H9 (cell line): ENCODE results near the gene SEMA5A. TPM values are rescaled to one million over a fixed set of nuclear protein-coding genes. Genes with fewer than 3 reads are reported as not detected.

Experiments
- DNase-seq: peaks from one replicate; pipeline ENCODE4 v3.0.0-alpha.2; 2017
- H2AFZ ChIP-seq: one replicate; pipeline ENCODE4 v1.6.1; 2013; ENCODE audit warnings: mild to moderate bottlenecking, low read length, control low read depth, moderate library complexity
- H2AK5ac ChIP-seq: 2 replicates; pipeline ENCODE4 v1.6.1; 2013; ENCODE audit warnings: low read length, control low read depth, mixed read lengths; ENCODE audit not compliant: insufficient read length
- H2BK120ac ChIP-seq: one replicate; pipeline ENCODE4 v1.6.1; 2013; ENCODE audit warnings: low read depth, mild to moderate bottlenecking, low read length, control low read depth, inconsistent platforms; ENCODE audit not compliant: poor library complexity, severe bottlenecking
- H2BK12ac ChIP-seq: 2 replicates; pipeline ENCODE4 v1.6.1; 2013; ENCODE audit warnings: low read length, control low read depth, mixed read lengths, low read depth; ENCODE audit not compliant: insufficient read length
- H2BK15ac ChIP-seq: 2 replicates; pipeline ENCODE4 v1.6.1; 2013; ENCODE audit warnings: low read depth, low read length, control low read depth
- H2BK20ac ChIP-seq: one replicate; pipeline ENCODE4 v1.6.1; 2013; ENCODE audit warnings: low read depth, mild to moderate bottlenecking, low read length, control low read depth, inconsistent platforms; ENCODE audit not compliant: poor library complexity, severe bottlenecking
- H2BK5ac ChIP-seq: 2 replicates; pipeline ENCODE4 v1.6.1; 2013; ENCODE audit warnings: low read length, control low read depth, mixed read lengths; ENCODE audit not compliant: insufficient read length
- H3K14ac ChIP-seq: 2 replicates; pipeline ENCODE4 v1.6.1; 2013; ENCODE audit warnings: low read length, control low read depth; ENCODE audit not compliant: insufficient read depth
- H3K18ac ChIP-seq: 2 replicates; pipeline ENCODE4 v1.6.1; 2013; ENCODE audit warnings: low read depth, mild to moderate bottlenecking, mixed read lengths, low read length, control low read depth; ENCODE audit not compliant: insufficient read length
- H3K23ac ChIP-seq: 2 replicates; pipeline ENCODE4 v1.6.1; 2013; ENCODE audit warnings: low read length, control low read depth, mixed read lengths, low read depth; ENCODE audit not compliant: insufficient read length
- H3K23me2 ChIP-seq: 2 replicates; pipeline ENCODE4 v1.6.1; 2013; ENCODE audit warnings: low read depth, mild to moderate bottlenecking, mixed read lengths, low read length, control low read depth; ENCODE audit not compliant: insufficient read length, poor library complexity, severe bottlenecking
- H3K27ac ChIP-seq: 2 replicates; pipeline ENCODE4 v1.5.1; 2013; ENCODE audit warnings: low read length, control low read depth, mixed read lengths, low read depth; ENCODE audit not compliant: insufficient read length
- H3K27me3 ChIP-seq: 2 replicates; pipeline ENCODE4 v1.6.1; 2013; ENCODE audit warnings: low read length, control low read depth, inconsistent platforms; ENCODE audit not compliant: insufficient read depth
- H3K4ac ChIP-seq: 2 replicates; pipeline ENCODE4 v1.6.1; 2013; ENCODE audit warnings: low read depth, mild to moderate bottlenecking, control low read depth, inconsistent platforms, low read length, moderate library complexity
- H3K4me1 ChIP-seq: 2 replicates; pipeline ENCODE4 v1.6.1; 2013; ENCODE audit warnings: low read length, control low read depth, inconsistent platforms; ENCODE audit not compliant: insufficient read depth
- H3K4me2 ChIP-seq: 2 replicates; pipeline ENCODE4 v1.6.1; 2013; ENCODE audit warnings: low read length, control low read depth, mixed read lengths; ENCODE audit not compliant: insufficient read length, insufficient read depth
- H3K56ac ChIP-seq: 2 replicates; pipeline ENCODE4 v1.6.1; 2013; ENCODE audit warnings: low read depth, mild to moderate bottlenecking, mixed read lengths, low read length, control low read depth; ENCODE audit not compliant: insufficient read length
- H3K79me1 ChIP-seq: 2 replicates; pipeline ENCODE4 v1.6.1; 2013; ENCODE audit warnings: low read depth, mild to moderate bottlenecking, moderate library complexity, low read length, control low read depth, inconsistent platforms; ENCODE audit not compliant: insufficient read depth, poor library complexity, severe bottlenecking
- H3K79me2 ChIP-seq: 2 replicates; pipeline ENCODE4 v1.6.1; 2013; ENCODE audit warnings: low read length, control low read depth, inconsistent platforms; ENCODE audit not compliant: insufficient read depth
- H3K9ac ChIP-seq: 2 replicates; pipeline ENCODE4 v1.6.1; 2013; ENCODE audit warnings: low read length, control low read depth, mixed read lengths; ENCODE audit not compliant: insufficient read length; ENCODE audit errors: extremely low read depth
- H3K9me3 ChIP-seq: one replicate; pipeline ENCODE4 v1.6.1; 2013; ENCODE audit warnings: low read depth, low read length, inconsistent platforms; ENCODE audit not compliant: control insufficient read depth
- H3T11ph ChIP-seq: one replicate; pipeline ENCODE4 v1.6.1; 2013; ENCODE audit warnings: mild to moderate bottlenecking, low read length, control low read depth, inconsistent platforms
- H4K20me1 ChIP-seq: one replicate; pipeline ENCODE4 v1.6.1; 2013; ENCODE audit not compliant: control insufficient read depth, insufficient read length, insufficient read depth
- H4K5ac ChIP-seq: 2 replicates; pipeline ENCODE4 v1.6.1; 2013; ENCODE audit warnings: low read depth, mild to moderate bottlenecking, mixed read lengths, low read length, control low read depth; ENCODE audit not compliant: insufficient read length
- H4K8ac ChIP-seq: replicated peaks from 2 replicates; pipeline ENCODE4 v1.6.1; 2013; ENCODE audit warnings: low read length, control low read depth, mixed read lengths, low read depth; ENCODE audit not compliant: insufficient read length
- H4K91ac ChIP-seq: 2 replicates; pipeline ENCODE4 v1.6.1; 2013; ENCODE audit warnings: low read depth, mild to moderate bottlenecking, moderate library complexity, mixed read lengths, low read length, control low read depth; ENCODE audit not compliant: insufficient read length
- H3K27ac Mint-ChIP-seq, 3 experiments: 2 replicates in 2 of 3; 3 replicates in 1 of 3; pipeline ENCODE4 v1.8.0; 2020 to 2021; ENCODE audit warnings: mixed read lengths in 3 of 3, mild to moderate bottlenecking in 1 of 3, moderate library complexity in 1 of 3
- H3K27me3 Mint-ChIP-seq: 2 replicates; pipeline ENCODE4 v1.8.0; 2021; ENCODE audit warnings: low read depth, mild to moderate bottlenecking, moderate library complexity, mixed read lengths
- H3K36me3 Mint-ChIP-seq, 3 experiments: 2 replicates in 2 of 3; 3 replicates in 1 of 3; pipeline ENCODE4 v1.8.0; 2020 to 2021; ENCODE audit warnings: low read depth in 3 of 3, mixed read lengths in 3 of 3; ENCODE audit not compliant: insufficient read depth in 1 of 3
- H3K4me1 Mint-ChIP-seq, 2 experiments: 2 replicates each; pipeline ENCODE4 v1.8.0; 2020; ENCODE audit warnings: mixed read lengths in 2 of 2
- H3K4me3 Mint-ChIP-seq, 2 experiments: 2 replicates in 1 of 2; 3 replicates in 1 of 2; pipeline ENCODE4 v1.8.0; 2020 to 2021; ENCODE audit warnings: mild to moderate bottlenecking in 2 of 2, mixed read lengths in 2 of 2, moderate library complexity in 1 of 2
- H3K9me3 Mint-ChIP-seq, 2 experiments: 2 replicates in 1 of 2; 3 replicates in 1 of 2; pipeline ENCODE4 v1.8.0; 2020; ENCODE audit warnings: mild to moderate bottlenecking in 2 of 2, mixed read lengths in 2 of 2, moderate library complexity in 1 of 2
- CTCF ChIP-seq: fragments of 200-600 bp; sonication (generic); conservative IDR thresholded peaks from 3 replicates; pipeline ENCODE4 v1.8.0; 2021; ENCODE audit warnings: antibody characterized with exemption, mild to moderate bottlenecking
- WGBS: extraction: QIAGEN DNeasy Blood & Tissue Kit; methylation state at CpG from one replicate; pipeline ENCODE4 v1.1.7; 2013; ENCODE audit warnings: missing lambda C conversion rate, low lambda C conversion rate, mixed read lengths; ENCODE audit not compliant: insufficient read length; ENCODE audit errors: extremely low coverage; 5-methylcytosine and 5-hydroxymethylcytosine counted together
- total RNA-seq: library from RNA; stranded (reverse); gene quantifications from 2 replicates; pipeline ENCODE4 v1.2.1, GENCODE V29; 2021

SEMA5A gene
- total RNA-seq, 1 experiment from 2014 or later, result 4.3 TPM

GRCh38 chr5:9035346-9035745 lies 510.5 kb downstream of the SEMA5A start:
- H2BK15ac ChIP-seq, result no peak overlapping the region
- H3K27me3 ChIP-seq, result no peaks in the 10 kb centered on the region
- no peak overlapping the region for H2AFZ ChIP-seq
- H3K4me1 Mint-ChIP-seq, result peaks cover 16 to 20% of the 10 kb centered on the region in 2 experiments
- H3K4me2 ChIP-seq, result no peak overlapping the region
- no peaks in the 10 kb centered on the region; the same call in 1 of the 2 replicates for H3K4me1 ChIP-seq
- no peaks in the 10 kb centered on the region for H3K36me3 Mint-ChIP-seq
- no peak overlapping the region for H3T11ph ChIP-seq
- H3K23me2 ChIP-seq, result no peaks in the 10 kb centered on the region
- no peak overlapping the region for H2BK12ac ChIP-seq
- H3K18ac ChIP-seq, result no peak overlapping the region
- H4K20me1 ChIP-seq, result no peaks in the 10 kb centered on the region
- H4K91ac ChIP-seq, result no peak overlapping the region
- no peaks in the 10 kb centered on the region for H3K9me3 Mint-ChIP-seq
- H3K14ac ChIP-seq, result no peak overlapping the region
- H3K4me3 Mint-ChIP-seq, result no peak overlapping the region
- no peak overlapping the region for H2BK20ac ChIP-seq
- H4K5ac ChIP-seq, result no peak overlapping the region
- H2AK5ac ChIP-seq, result no peak overlapping the region
- peaks cover 33% of the 10 kb centered on the region for H3K27me3 Mint-ChIP-seq
- no peaks in the 10 kb centered on the region for H3K79me2 ChIP-seq
- no peak overlapping the region for H3K27ac Mint-ChIP-seq
- H3K9ac ChIP-seq, result no peak overlapping the region
- WGBS, result no CpG with 5 or more reads among the region's 3 CpGs
- H3K4ac ChIP-seq, result no peak overlapping the region
- no peaks in the 10 kb centered on the region for H3K9me3 ChIP-seq
- no peak overlapping the region for H4K8ac ChIP-seq
- H3K79me1 ChIP-seq, result no peaks in the 10 kb centered on the region
- H3K56ac ChIP-seq, result no peak overlapping the region
- no peak for TF ChIP-seq CTCF
- H2BK5ac ChIP-seq, result no peak overlapping the region
- H2BK120ac ChIP-seq, result no peak overlapping the region
- no peak overlapping the region for H3K27ac ChIP-seq
- no peak overlapping the region for H3K23ac ChIP-seq
- DNase-seq, result no peak
